Activated CD4-positive, alpha-beta T cell treated with anti-CD3 and anti-CD28 coated beads for 36 hours (primary cell): ENCODE results near the gene CDK7. TPM values are rescaled to one million over a fixed set of nuclear protein-coding genes. Genes with fewer than 3 reads are reported as not detected.
A peak's percentile ranks its signal among the peaks of the same experiment; 100 is the strongest.

ENCODE experiments used
- ATAC-seq: fragments of 200-7000 bp; cut with Tn5 transposase; one replicate; pipeline ENCODE4 v1.10.0; 2021; ENCODE audit warnings: mild to moderate bottlenecking, moderate library complexity
- CTCF ChIA-PET: fragments of 350-600 bp; sonication (Branson Sonifier 250); formaldehyde crosslinking; loops from one replicate; lab custom pipeline; 2021; ENCODE audit warnings: antibody characterized with exemption; lab: Charles Lee
- POLR2A ChIA-PET: fragments of 350-600 bp; sonication (Branson Sonifier 250); formaldehyde crosslinking; loops from one replicate; lab custom pipeline; 2021; ENCODE audit warnings: antibody characterized with exemption, inconsistent platforms; lab: Charles Lee
- DNase-seq: peaks from one replicate; pipeline ENCODE4 v3.0.0-alpha.2; 2020
- H3K27ac Mint-ChIP-seq: one replicate; pipeline ENCODE4 v1.8.0; 2021; ENCODE audit warnings: mixed read lengths
- H3K27me3 Mint-ChIP-seq: one replicate; pipeline ENCODE4 v1.8.0; 2021; ENCODE audit warnings: mixed read lengths
- H3K36me3 Mint-ChIP-seq: one replicate; pipeline ENCODE4 v1.8.0; 2021; ENCODE audit warnings: low read depth, mixed read lengths
- H3K4me1 Mint-ChIP-seq: one replicate; pipeline ENCODE4 v1.8.0; 2021; ENCODE audit warnings: mixed read lengths
- H3K4me3 Mint-ChIP-seq: one replicate; pipeline ENCODE4 v1.8.0; 2021; ENCODE audit warnings: mild to moderate bottlenecking, moderate library complexity, mixed read lengths
- H3K9me3 Mint-ChIP-seq: one replicate; pipeline ENCODE4 v1.8.0; 2021; ENCODE audit warnings: low read depth, mixed read lengths
- intact Hi-C, 2 experiments: fragments of 100-400 bp; cut with DNase I in 1 of 2; cut with micrococcal nuclease in 1 of 2; formaldehyde crosslinking; loops; one replicate each; pipeline versions ENCODE4 v1.14.2 to v1.15.1; 2022 to 2024; cut with DNase I, micrococcal nuclease
- total RNA-seq, 2 experiments: library from RNA; stranded (reverse); gene quantifications; one replicate each; pipeline ENCODE4 v1.2.3, GENCODE V29; 2021

Gene CDK7
- total RNA-seq, 2 experiments from 2014 or later, result 47.0 to 47.8 TPM

GRCh38 chr5:69268899-69269298 lies 34.2 kb downstream of the CDK7 start:
- ATAC-seq, result no peak
- ChIA-PET POLR2A (no interaction called here), CTCF (no interaction called here)
- Mint-ChIP-seq H3K4me1 (peaks cover 5% of the 10 kb centered on the region), H3K27me3 (no peaks in the 10 kb centered on the region), H3K4me3 (no peak overlapping the region), H3K27ac (no peak overlapping the region), H3K9me3 (no peaks in the 10 kb centered on the region), H3K36me3 (peaks cover 30% of the 10 kb centered on the region)
- intact Hi-C loops, result no loop called here
- no peak for DNase-seq

DNA sequence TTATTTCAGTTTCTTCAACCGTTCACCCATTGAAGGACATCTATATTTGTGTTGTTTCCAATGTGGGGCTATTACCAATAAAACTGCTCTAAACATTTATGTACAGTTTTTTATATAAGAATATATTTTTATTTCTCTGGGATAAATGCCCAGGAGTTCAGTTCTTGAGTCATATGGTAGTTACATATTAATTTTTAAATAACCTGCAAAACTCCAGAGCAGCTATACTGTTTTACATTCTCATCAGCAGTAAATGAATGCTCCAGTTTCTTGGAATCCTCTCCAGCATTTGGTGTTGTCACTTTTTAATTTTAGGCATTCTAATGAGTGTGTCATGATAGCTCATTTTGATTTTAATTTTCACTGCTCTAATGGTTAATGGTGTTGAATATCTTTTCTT lies 36.2 kb downstream of the CDK7 start:
- Mint-ChIP-seq H3K27me3 (no peaks in the 10 kb centered on the region), H3K27ac (peak overlapping the region; percentile 0), H3K4me1 (peaks cover 5% of the 10 kb centered on the region), H3K9me3 (no peaks in the 10 kb centered on the region), H3K4me3 (no peak overlapping the region), H3K36me3 (peaks cover 30% of the 10 kb centered on the region)
- intact Hi-C loops, result no loop called here
- ChIA-PET CTCF (interaction anchor here (0.6 to 2.0 kb wide), 3 partner anchors 18 to 65 kb away, joined by 3 to 5 read pairs (median 4); no protein-coding TSS in a partner anchor), POLR2A (no interaction called here)
- ATAC-seq (no peak), DNase-seq (no peak)

GRCh38 chr5:69271376-69271775 lies 36.7 kb downstream of the CDK7 start:
- peaks cover 35% of the 10 kb centered on the region for H3K36me3 Mint-ChIP-seq

DNA sequence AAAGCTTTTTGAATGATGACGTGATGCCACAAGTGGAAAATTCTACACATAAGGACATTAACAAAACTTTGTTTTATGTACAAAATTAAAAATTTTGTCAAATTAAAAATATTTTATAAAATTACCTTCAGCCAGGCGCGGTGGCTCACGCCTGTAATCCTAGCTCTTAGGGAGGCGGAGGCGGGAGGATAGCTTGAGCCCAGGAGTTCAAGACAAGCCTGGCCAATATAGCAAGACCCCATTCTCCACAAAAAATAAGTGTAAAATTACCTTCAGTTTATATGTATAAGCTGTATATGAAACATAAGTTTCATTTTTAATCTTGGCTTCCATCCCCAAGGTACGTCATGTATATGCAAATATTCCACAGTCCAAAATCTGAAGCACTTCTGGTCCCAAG lies 40.9 kb downstream of the CDK7 start:
- POLR2A ChIA-PET, result interaction anchor here (0.6 to 0.7 kb wide), 2 partner anchors 72 to 167 kb away, joined by 3 read pairs; no protein-coding TSS in a partner anchor
- Mint-ChIP-seq H3K36me3 (peaks cover 42% of the 10 kb centered on the region), H3K4me1 (peaks cover 5% of the 10 kb centered on the region), H3K27me3 (no peaks in the 10 kb centered on the region), H3K4me3 (no peak overlapping the region), H3K27ac (no peak overlapping the region), H3K9me3 (no peaks in the 10 kb centered on the region)
- CTCF ChIA-PET, result interaction anchor here (0.6 to 1.4 kb wide), 3 partner anchors 9 to 17 kb away, joined by 3 to 6 read pairs (median 4); no protein-coding TSS in a partner anchor
- intact Hi-C loops, result no loop called here
- ATAC-seq (no peak), DNase-seq (no peak)

More at GRCh38 chr5:69271376-69271775, 36.7 kb downstream of the CDK7 start:
- ChIA-PET POLR2A (no interaction called here), CTCF (interaction anchor here (0.6 to 2.0 kb wide), 3 partner anchors 8 to 65 kb away, joined by 4 to 5 read pairs (median 4); no protein-coding TSS in a partner anchor)
- Mint-ChIP-seq H3K27me3 (no peaks in the 10 kb centered on the region), H3K27ac (peak overlapping the region; percentile 0), H3K4me3 (no peak overlapping the region), H3K4me1 (peaks cover 5% of the 10 kb centered on the region), H3K9me3 (no peaks in the 10 kb centered on the region)
- ATAC-seq, result no peak
- DNase-seq, result no peak
- intact Hi-C loops, result no loop called here

GRCh38 chr5:69276422-69277174 lies 41.9 kb downstream of the CDK7 start:
- no peak overlapping the region for H3K4me3 Mint-ChIP-seq
- POLR2A ChIA-PET, result no interaction called here
- H3K27ac Mint-ChIP-seq, result no peak overlapping the region
- H3K4me1 Mint-ChIP-seq, result peaks cover 2% of the 10 kb centered on the region
- no peaks in the 10 kb centered on the region for H3K27me3 Mint-ChIP-seq
- H3K36me3 Mint-ChIP-seq, result peaks cover 37% of the 10 kb centered on the region
- CTCF ChIA-PET, result interaction anchor here (1.4 kb wide), 1 partner anchor 10 kb away, joined by 6 read pairs; no protein-coding TSS in a partner anchor
- intact Hi-C loops, result no loop called here
- no peaks in the 10 kb centered on the region for H3K9me3 Mint-ChIP-seq
- DNase-seq, result no peak
- no peak for ATAC-seq

DNA sequence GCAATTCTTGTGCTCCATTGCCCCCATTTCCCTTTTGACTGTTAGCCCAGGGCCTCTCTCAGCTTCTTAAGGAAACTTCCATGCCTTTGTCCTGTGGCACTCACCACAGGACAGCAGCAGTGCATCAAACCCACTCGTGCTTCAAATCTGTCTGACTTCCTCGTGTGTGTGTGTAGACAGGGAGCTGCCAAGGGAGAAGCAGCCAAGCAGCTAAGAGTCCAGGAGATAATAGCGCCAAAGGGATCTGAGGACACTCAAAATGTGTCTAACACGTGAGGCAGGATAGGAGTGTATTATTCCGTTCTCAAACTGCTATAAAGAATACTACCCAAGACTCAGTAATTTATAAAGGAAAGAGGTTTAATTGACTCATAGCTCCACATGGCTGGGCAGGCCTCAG lies 44.8 kb downstream of the CDK7 start:
- Mint-ChIP-seq H3K27ac (no peak overlapping the region), H3K36me3 (peaks cover 32% of the 10 kb centered on the region), H3K9me3 (no peaks in the 10 kb centered on the region), H3K4me1 (no peaks in the 10 kb centered on the region), H3K27me3 (no peaks in the 10 kb centered on the region), H3K4me3 (no peak overlapping the region)
- DNase-seq (no peak), ATAC-seq (no peak)
- ChIA-PET POLR2A (interaction anchor here (0.6 kb wide), 1 partner anchor 84 kb away, joined by 5 read pairs; no protein-coding TSS in a partner anchor), CTCF (interaction anchor here (0.7 to 0.9 kb wide), 2 partner anchors 186 to 201 kb away, joined by 3 to 4 read pairs; partner anchors contain the start of gene SLC30A5)
- intact Hi-C loops, result no loop called here

- Mint-ChIP-seq H3K4me1 (no peaks in the 10 kb centered on the region), H3K36me3 (peaks cover 28% of the 10 kb centered on the region)
- CTCF ChIA-PET, result no interaction called here
Measured at GRCh38 chr5:69281114-69281513, 46.4 kb downstream of the CDK7 start.

GRCh38 chr5:69284203-69284602 lies 49.5 kb downstream of the CDK7 start:
- H3K4me3 Mint-ChIP-seq, result no peak overlapping the region
- no peaks in the 10 kb centered on the region for H3K27me3 Mint-ChIP-seq
- H3K36me3 Mint-ChIP-seq, result peaks cover 23% of the 10 kb centered on the region
- H3K4me1 Mint-ChIP-seq, result peaks cover 3% of the 10 kb centered on the region
- ChIA-PET CTCF (no interaction called here), POLR2A (no interaction called here)
- intact Hi-C loops, result no loop called here
- DNase-seq (no peak), ATAC-seq (no peak)
- H3K9me3 Mint-ChIP-seq, result no peaks in the 10 kb centered on the region
- no peak overlapping the region for H3K27ac Mint-ChIP-seq

More at GRCh38 chr5:69281114-69281513, 46.4 kb downstream of the CDK7 start:
- POLR2A ChIA-PET, result interaction anchor here (0.6 kb wide), 1 partner anchor 64 kb away, joined by 3 read pairs; no protein-coding TSS in a partner anchor
- H3K27ac Mint-ChIP-seq, result no peak overlapping the region
- no peaks in the 10 kb centered on the region for H3K27me3 Mint-ChIP-seq
- no peak for DNase-seq
- intact Hi-C loops, result no loop called here
- no peak overlapping the region for H3K4me3 Mint-ChIP-seq
- no peaks in the 10 kb centered on the region for H3K9me3 Mint-ChIP-seq
- no peak for ATAC-seq

GRCh38 chr5:69285448-69286116 lies 50.9 kb downstream of the CDK7 start:
- H3K36me3 Mint-ChIP-seq, result peaks cover 15% of the 10 kb centered on the region

GRCh38 chr5:69288069-69288468 lies 53.4 kb downstream of the CDK7 start:
- Mint-ChIP-seq H3K36me3 (peaks cover 14% of the 10 kb centered on the region), H3K4me3 (no peak overlapping the region), H3K9me3 (no peaks in the 10 kb centered on the region), H3K27ac (no peak overlapping the region), H3K27me3 (no peaks in the 10 kb centered on the region), H3K4me1 (peaks cover 3% of the 10 kb centered on the region)
- POLR2A ChIA-PET, result no interaction called here
- no peak for DNase-seq
- no peak for ATAC-seq
- CTCF ChIA-PET, result interaction anchor here (1.5 kb wide), 2 partner anchors 12 to 27 kb away, joined by 3 to 7 read pairs; no protein-coding TSS in a partner anchor
- intact Hi-C loops, result no loop called here

More at GRCh38 chr5:69285448-69286116, 50.9 kb downstream of the CDK7 start:
- Mint-ChIP-seq H3K4me3 (no peak overlapping the region), H3K27me3 (no peaks in the 10 kb centered on the region), H3K27ac (no peak overlapping the region), H3K9me3 (no peaks in the 10 kb centered on the region), H3K4me1 (peaks cover 3% of the 10 kb centered on the region)
- no peak for ATAC-seq
- intact Hi-C loops, result no loop called here
- ChIA-PET CTCF (interaction anchor here (0.6 kb wide), 1 partner anchor 123 kb away, joined by 4 read pairs; no protein-coding TSS in a partner anchor), POLR2A (no interaction called here)
- DNase-seq, result no peak

DNA sequence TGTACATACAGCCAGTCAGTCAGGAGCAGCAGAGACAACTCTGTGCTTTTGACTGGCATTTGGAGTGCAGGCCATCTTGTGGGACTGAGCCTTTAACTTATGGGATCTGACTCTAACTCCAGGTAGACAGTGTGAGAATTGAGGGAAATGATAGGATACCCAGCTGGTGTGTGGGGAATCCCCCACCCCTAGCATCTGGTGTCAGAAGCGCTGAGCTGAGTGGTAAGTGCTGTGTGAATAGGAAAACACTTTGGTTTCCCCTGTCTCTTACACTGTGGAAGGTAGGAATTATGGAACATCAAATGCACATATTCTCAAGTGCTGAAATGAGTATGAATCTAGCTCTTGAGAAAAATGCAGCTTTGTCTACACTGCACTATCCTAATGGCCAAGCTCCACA lies 54.0 kb downstream of the CDK7 start:
- DNase-seq (peak; percentile 9), ATAC-seq (peak; percentile 58)
- Mint-ChIP-seq H3K9me3 (no peaks in the 10 kb centered on the region), H3K4me3 (no peak overlapping the region), H3K27ac (no peak overlapping the region), H3K4me1 (peaks cover 3% of the 10 kb centered on the region), H3K27me3 (no peaks in the 10 kb centered on the region), H3K36me3 (peaks cover 14% of the 10 kb centered on the region)
- POLR2A ChIA-PET, result no interaction called here
- CTCF ChIA-PET, result interaction anchor here (1.5 kb wide), 1 partner anchor 28 kb away, joined by 3 read pairs; no protein-coding TSS in a partner anchor
- intact Hi-C loops, result no loop called here
